ENCODE measurements around the gene FAM53A. TPM values are rescaled to one million over a fixed set of nuclear protein-coding genes. Genes with fewer than 3 reads are reported as not detected.

The FAM53A gene
- total RNA-seq, 1 experiment from 2014 or later, result 1.6 TPM

DNA sequence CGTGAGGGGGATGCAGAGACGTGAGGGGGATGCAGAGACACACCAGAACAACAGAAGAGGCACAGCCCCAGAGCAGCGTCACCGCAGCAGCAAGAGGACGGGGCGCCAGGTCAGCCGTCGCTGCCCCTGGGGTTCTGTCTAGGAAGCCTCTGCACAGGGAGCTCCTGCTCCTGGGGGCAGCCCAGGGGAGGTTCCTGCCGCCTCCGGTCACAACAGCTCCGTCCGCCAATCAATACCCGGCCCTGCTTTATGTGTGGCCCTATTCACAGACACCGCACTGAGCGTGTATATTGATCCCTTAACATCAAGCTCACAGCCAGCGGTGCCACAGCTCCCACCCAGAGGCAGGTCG, 69.6 kb downstream of the FAM53A start:
- POLR2A ChIA-PET (ENCODE audit: low non-redundant PET), result interaction anchor here (0.5 kb wide), 1 partner anchor 84 kb away, joined by 8 read pairs; no protein-coding TSS in a partner anchor
- no TSS peak for BruUV-seq (replicated peaks)
- Histone ChIP-seq H3K9me3 (ENCODE audit: low read depth, low read length, poor library complexity, severe bottlenecking) (no peaks in the 10 kb centered on the region), H3K27me3 (replicated peaks; ENCODE audit: insufficient read depth, low read depth, low read length, poor library complexity) (no peaks in the 10 kb centered on the region), H3K4me3 (ENCODE audit: low read depth, low read length, poor library complexity, severe bottlenecking) (no peak overlapping the region), H3K36me3 (ENCODE audit: insufficient read depth, low read length, poor library complexity, severe bottlenecking) (no peaks in the 10 kb centered on the region), H3K27ac (ENCODE audit: low read depth, low read length, poor library complexity, severe bottlenecking) (no peak overlapping the region), H3K4me1 (ENCODE audit: insufficient read depth, low read length, poor library complexity, severe bottlenecking) (no peaks in the 10 kb centered on the region)
- CTCF ChIA-PET, result no interaction called here
- no peak for DNase-seq (ENCODE audit: low spot score)
- no peak for TF ChIP-seq EZH2 (IDR thresholded peaks at IDR 0.05; ENCODE audit: borderline replicate concordance, low read depth, low read length, poor library complexity, severe bottlenecking)
- TF ChIP-seq, protein P1, sequence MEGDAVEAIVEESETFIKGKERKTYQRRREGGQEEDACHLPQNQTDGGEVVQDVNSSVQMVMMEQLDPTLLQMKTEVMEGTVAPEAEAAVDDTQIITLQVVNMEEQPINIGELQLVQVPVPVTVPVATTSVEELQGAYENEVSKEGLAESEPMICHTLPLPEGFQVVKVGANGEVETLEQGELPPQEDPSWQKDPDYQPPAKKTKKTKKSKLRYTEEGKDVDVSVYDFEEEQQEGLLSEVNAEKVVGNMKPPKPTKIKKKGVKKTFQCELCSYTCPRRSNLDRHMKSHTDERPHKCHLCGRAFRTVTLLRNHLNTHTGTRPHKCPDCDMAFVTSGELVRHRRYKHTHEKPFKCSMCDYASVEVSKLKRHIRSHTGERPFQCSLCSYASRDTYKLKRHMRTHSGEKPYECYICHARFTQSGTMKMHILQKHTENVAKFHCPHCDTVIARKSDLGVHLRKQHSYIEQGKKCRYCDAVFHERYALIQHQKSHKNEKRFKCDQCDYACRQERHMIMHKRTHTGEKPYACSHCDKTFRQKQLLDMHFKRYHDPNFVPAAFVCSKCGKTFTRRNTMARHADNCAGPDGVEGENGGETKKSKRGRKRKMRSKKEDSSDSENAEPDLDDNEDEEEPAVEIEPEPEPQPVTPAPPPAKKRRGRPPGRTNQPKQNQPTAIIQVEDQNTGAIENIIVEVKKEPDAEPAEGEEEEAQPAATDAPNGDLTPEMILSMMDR (conservative IDR thresholded peaks at IDR 0.05; ENCODE audit: low read depth, low read length), result no peak
- intact Hi-C loops (cut with micrococcal nuclease; ENCODE audit: unreplicated experiment), result no loop called here

DNA sequence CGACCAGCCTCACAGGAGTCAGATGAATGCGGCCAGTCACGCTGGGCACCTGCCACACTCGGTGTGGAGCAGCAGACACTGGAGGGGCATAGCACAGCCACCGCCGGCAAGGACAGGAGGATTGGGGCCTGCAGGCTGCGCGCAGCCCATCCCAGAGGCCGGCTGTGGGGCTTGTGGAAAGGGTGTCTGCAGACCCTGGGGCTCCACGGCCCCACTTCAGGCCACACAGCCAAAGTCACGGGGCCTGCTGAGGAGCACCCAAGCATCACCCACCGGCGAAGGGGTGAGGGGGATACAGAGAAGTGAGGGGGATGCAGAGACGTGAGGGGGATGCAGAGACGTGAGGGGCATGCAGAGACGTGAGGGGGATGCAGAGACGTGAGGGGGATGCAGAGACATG, 70.1 kb downstream of the FAM53A start:
- ChIA-PET POLR2A (ENCODE audit: low non-redundant PET) (no interaction called here), CTCF (no interaction called here)
- intact Hi-C loops (cut with micrococcal nuclease; ENCODE audit: unreplicated experiment), result no loop called here
- Histone ChIP-seq H3K9me3 (ENCODE audit: low read depth, low read length, poor library complexity, severe bottlenecking) (no peaks in the 10 kb centered on the region), H3K36me3 (ENCODE audit: insufficient read depth, low read length, poor library complexity, severe bottlenecking) (no peaks in the 10 kb centered on the region), H3K4me3 (ENCODE audit: low read depth, low read length, poor library complexity, severe bottlenecking) (no peak overlapping the region), H3K27me3 (replicated peaks; ENCODE audit: insufficient read depth, low read depth, low read length, poor library complexity) (no peaks in the 10 kb centered on the region), H3K27ac (ENCODE audit: low read depth, low read length, poor library complexity, severe bottlenecking) (no peak overlapping the region), H3K4me1 (ENCODE audit: insufficient read depth, low read length, poor library complexity, severe bottlenecking) (no peaks in the 10 kb centered on the region)
- TF ChIP-seq, protein P1 (conservative IDR thresholded peaks at IDR 0.05; ENCODE audit: low read depth, low read length), result no peak
- TF ChIP-seq EZH2 (IDR thresholded peaks at IDR 0.05; ENCODE audit: borderline replicate concordance, low read depth, low read length, poor library complexity, severe bottlenecking), result no peak
- no TSS peak for BruUV-seq (replicated peaks)
- no peak for DNase-seq (ENCODE audit: low spot score)

DNA sequence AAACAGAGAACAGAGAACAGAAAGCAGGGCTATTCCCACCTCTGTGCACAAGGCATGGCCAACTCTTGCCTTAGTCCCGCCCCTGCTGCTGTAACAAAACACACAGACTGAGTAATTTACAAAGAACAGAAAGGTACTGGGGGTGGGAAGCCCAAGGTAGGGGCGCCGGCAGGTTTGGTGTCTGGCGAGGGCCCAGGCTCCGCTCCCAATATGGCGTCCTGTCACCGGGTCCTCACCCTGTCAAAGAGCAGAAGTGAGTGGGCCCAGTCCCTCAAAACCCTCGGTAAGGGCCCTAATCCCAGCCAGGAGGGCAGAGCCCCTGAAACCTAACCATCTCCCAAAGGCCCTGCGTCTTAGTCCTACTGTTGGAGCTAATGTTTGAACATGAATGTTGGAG, 71.0 kb downstream of the FAM53A start:
- Histone ChIP-seq H3K4me3 (ENCODE audit: low read depth, low read length, poor library complexity, severe bottlenecking) (no peak overlapping the region), H3K36me3 (ENCODE audit: insufficient read depth, low read length, poor library complexity, severe bottlenecking) (no peaks in the 10 kb centered on the region), H3K27ac (ENCODE audit: low read depth, low read length, poor library complexity, severe bottlenecking) (no peak overlapping the region), H3K4me1 (ENCODE audit: insufficient read depth, low read length, poor library complexity, severe bottlenecking) (no peaks in the 10 kb centered on the region), H3K27me3 (replicated peaks; ENCODE audit: insufficient read depth, low read depth, low read length, poor library complexity) (no peaks in the 10 kb centered on the region), H3K9me3 (ENCODE audit: low read depth, low read length, poor library complexity, severe bottlenecking) (no peaks in the 10 kb centered on the region)
- TF ChIP-seq, protein P1 (conservative IDR thresholded peaks at IDR 0.05; ENCODE audit: low read depth, low read length), result no peak
- no peak for TF ChIP-seq EZH2 (IDR thresholded peaks at IDR 0.05; ENCODE audit: borderline replicate concordance, low read depth, low read length, poor library complexity, severe bottlenecking)
- DNase-seq (ENCODE audit: low spot score), result no peak
- POLR2A ChIA-PET (ENCODE audit: low non-redundant PET), result no interaction called here
- CTCF ChIA-PET, result no interaction called here
- intact Hi-C loops (cut with micrococcal nuclease; ENCODE audit: unreplicated experiment), result no loop called here
- no TSS peak for BruUV-seq (replicated peaks)
